K562 (cell line): Measurements from ENCODE around the gene SNX25. TPM values are rescaled to one million over a fixed set of nuclear protein-coding genes. Genes with fewer than 3 reads are reported as not detected.

Source experiments
- AFF1 ChIP-seq, 2 experiments: fragments of 450-650 bp; IDR thresholded peaks; 2 replicates each; pipeline ENCODE4 v1.6.1; 2018; ENCODE audit warnings: mild to moderate bottlenecking in 2 of 2, low read depth in 1 of 2; ENCODE audit not compliant: partially characterized antibody in 2 of 2
- BRF1 ChIP-seq: IDR thresholded peaks from 3 replicates; pipeline ENCODE4 v1.6.1; 2011; ENCODE audit warnings: borderline replicate concordance, mild to moderate bottlenecking; ENCODE audit not compliant: insufficient read length; ENCODE audit errors: extremely low read depth
- CBFA2T2 ChIP-seq: fragments of 450-650 bp; conservative IDR thresholded peaks from 2 replicates; pipeline ENCODE4 v1.6.1; 2017; ENCODE audit warnings: mild to moderate bottlenecking
- CBFA2T3 ChIP-seq: fragments of 450-650 bp; IDR thresholded peaks from 2 replicates; pipeline ENCODE4 v1.6.1; 2017
- CXXC5 ChIP-seq: fragments of 250-450 bp; sonication (Bioruptor Pico); IDR thresholded peaks from 2 replicates; pipeline ENCODE4 v1.8.0; 2022; ENCODE audit warnings: inconsistent platforms, mild to moderate bottlenecking, moderate library complexity
- E2F6 ChIP-seq, 2 experiments: IDR thresholded peaks; 2 replicates each; pipeline ENCODE4 v1.6.1; 2011; ENCODE audit warnings: borderline replicate concordance in 1 of 2, control low read depth in 1 of 2, low read depth in 1 of 2, low read length in 1 of 2, mild to moderate bottlenecking in 1 of 2, mixed read lengths in 1 of 2, moderate library complexity in 1 of 2; ENCODE audit not compliant: insufficient read depth in 1 of 2, insufficient read length in 1 of 2, poor library complexity in 1 of 2, severe bottlenecking in 1 of 2; ENCODE audit errors: extremely low read depth in 1 of 2
- E4F1 ChIP-seq: fragments of 250-450 bp; sonication (Bioruptor Pico); IDR thresholded peaks from 2 replicates; pipeline ENCODE4 v1.5.0; 2021; ENCODE audit warnings: mild to moderate bottlenecking, borderline replicate concordance
- EHMT2 ChIP-seq: fragments of 450-650 bp; IDR thresholded peaks from 2 replicates; pipeline ENCODE4 v1.6.1; 2018; ENCODE audit warnings: antibody characterized with exemption
- FOSL1 ChIP-seq: fragments of 200-800 bp; sonication (Bioruptor generic); conservative IDR thresholded peaks from 2 replicates; pipeline ENCODE4 v1.6.1; 2016; ENCODE audit warnings: missing genetic modification characterization, missing compliant biosample characterization
- GATAD2B ChIP-seq: fragments of 450-650 bp; IDR thresholded peaks from 2 replicates; pipeline ENCODE4 v1.6.1; 2017; ENCODE audit warnings: mild to moderate bottlenecking, borderline replicate concordance
- HMBOX1 ChIP-seq: sonication (generic); IDR thresholded peaks from 2 replicates; pipeline ENCODE4 v1.6.1; 2016
- HSF4 ChIP-seq: fragments of 250-450 bp; sonication (Bioruptor Pico); IDR thresholded peaks from 2 replicates; pipeline ENCODE4 v2.1.2; 2022; ENCODE audit warnings: mild to moderate bottlenecking, moderate library complexity, borderline replicate concordance
- JUND ChIP-seq, 2 experiments: IDR thresholded peaks; 2 replicates in 1 of 2; 3 replicates in 1 of 2; pipeline ENCODE4 v1.6.1; 2011; ENCODE audit warnings: borderline replicate concordance in 2 of 2, low read depth in 2 of 2, low read length in 2 of 2, improper control_type of control experiment in 1 of 2, missing biosample characterization in 1 of 2, missing genetic modification characterization in 1 of 2, missing genetic modification reagents in 1 of 2
- KAT8 ChIP-seq: fragments of 450-650 bp; IDR thresholded peaks from 2 replicates; pipeline ENCODE4 v1.6.1; 2016; ENCODE audit warnings: low read depth, mild to moderate bottlenecking
- PHF20 ChIP-seq: fragments of 450-650 bp; IDR thresholded peaks from 2 replicates; pipeline ENCODE4 v1.6.1; 2018; ENCODE audit not compliant: partially characterized antibody
- PHF21A ChIP-seq: fragments of 450-650 bp; IDR thresholded peaks from 2 replicates; pipeline ENCODE4 v1.6.1; 2017; ENCODE audit warnings: low read depth, borderline replicate concordance
- POLR2AphosphoS5 ChIP-seq: IDR thresholded peaks from 2 replicates; pipeline ENCODE4 v1.6.1; 2011; ENCODE audit warnings: mild to moderate bottlenecking, low read depth, low read length, moderate library complexity; ENCODE audit not compliant: control insufficient read depth, insufficient read depth
- SLC30A9 ChIP-seq: fragments of 250-450 bp; sonication (Bioruptor Pico); IDR thresholded peaks from 2 replicates; pipeline ENCODE4 v1.8.0; 2022; ENCODE audit warnings: mild to moderate bottlenecking, moderate library complexity
- polyA plus RNA-seq, 8 experiments: library from polyadenylated mRNA; depleted of rRNA in 4 of 8; stranded (reverse) in 5 of 8; unstranded in 3 of 8; fragments of >200 nt; fragmentation: Nextera tagmentation in 2 of 8; fragmentation: Illumina TruSeq in 1 of 8; extraction: Ambion mirVana in 2 of 8; extraction: Trizol in 1 of 8; gene quantifications; 2 replicates each; pipeline versions ENCODE4 v1.2.1 to v1.2.3, GENCODE V29; 2011 to 2014; ENCODE audit warnings: inconsistent platforms in 1 of 8, missing spikeins in 1 of 8
- total RNA-seq, 7 experiments: library from RNA; depleted of rRNA in 6 of 7; stranded (reverse); fragments of >200 nt in 6 of 7; fragmentation: Illumina TruSeq in 2 of 7; extraction: Trizol in 2 of 7; gene quantifications; 2 replicates each; pipeline versions ENCODE4 v1.2.1 to v1.2.3, GENCODE V29; 2011 to 2021; ENCODE audit warnings: low replicate concordance in 1 of 7

Gene SNX25
- total and polyA plus RNA-seq, 9 of the 15 experiments (the other 6 are each of a cell fraction or from before 2014, with no cell fraction given) = 2.5 to 23.4 (median 13.3) TPM

- TF ChIP-seq AFF1 (IDR thresholded peaks at IDR 0.05; ENCODE audit: low read depth in 1 of 2, partially characterized antibody in 2 of 2) (no peak), KAT8 (no peak), PHF20 (no peak), GATAD2B (peak; percentile 36; the same call in 1 of the 2 replicates), CBFA2T3 (peak; percentile 80), E2F6 (IDR thresholded peaks at IDR 0.05; ENCODE audit: borderline replicate concordance in 1 of 2, extremely low read depth in 1 of 2, insufficient read depth in 1 of 2, insufficient read length in 1 of 2, low read depth in 1 of 2, low read length in 1 of 2, poor library complexity in 1 of 2, severe bottlenecking in 1 of 2) (no peak), BRF1 (no peak), CXXC5 (CRISPR knock-in tag) (0 out of 2 replicates have a peak, but pooled peaks have one; percentile 9), HSF4 (CRISPR knock-in tag) (no peak), POLR2AphosphoS5 (no peak), JUND (IDR thresholded peaks at IDR 0.05; ENCODE audit: borderline replicate concordance, low read depth, low read length) (peak; percentile 16; the same call in 1 of the 2 replicates), JUND (tag; IDR thresholded peaks at IDR 0.05; ENCODE audit: borderline replicate concordance, low read depth, low read length) (no peak; the same call in 2 of the 3 replicates), EHMT2 (0 out of 2 replicates have a peak, but pooled peaks have one; percentile 46), FOSL1 (tag) (0 out of 2 replicates have a peak, but pooled peaks have one; percentile 13), PHF21A (no peak), SLC30A9 (CRISPR knock-in tag) (no peak), E4F1 (CRISPR knock-in tag) (no peak), CBFA2T2 (peak; percentile 59), HMBOX1 (peak; percentile 61)
These were observed 148.5 kb downstream of the SNX25 start (continued) for GRCh38 chr4:185357733-185358440.
